Sciatic nerve (tissue), 2 donors: ENCODE data around the gene CST3. TPM values are rescaled to one million over a fixed set of nuclear protein-coding genes. Genes with fewer than 3 reads are reported as not detected.

ENCODE experiments used
- ATAC-seq: fragments of 200-7000 bp; cut with Tn5 transposase; one replicate; pipeline ENCODE4 v1.9.1; 2020; ENCODE audit warnings: mild to moderate bottlenecking, moderate library complexity
- DNase-seq: peaks from one replicate; pipeline ENCODE4 v3.0.0-alpha.2; 2020; ENCODE audit warnings: low spot score
- intact Hi-C: fragments of 100-400 bp; cut with DNase I; formaldehyde crosslinking; loops from one replicate; pipeline ENCODE4 v1.14.2; 2022
- total RNA-seq: library from RNA; stranded (reverse); fragmentation: NEBNext Ultra II Directional; extraction: Animal tissue kit (Norgen Biotek cat#: 25700); gene quantifications from one replicate; pipeline ENCODE4 v1.2.1, GENCODE V29; 2021
- donor health status: DM: no; HTN: no; CAD: no.
- donor health status: DM: no; HTN: no; CAD: no.

CST3 gene
- total RNA-seq, 1 donor from 2014 or later, result 731 TPM

DNA sequence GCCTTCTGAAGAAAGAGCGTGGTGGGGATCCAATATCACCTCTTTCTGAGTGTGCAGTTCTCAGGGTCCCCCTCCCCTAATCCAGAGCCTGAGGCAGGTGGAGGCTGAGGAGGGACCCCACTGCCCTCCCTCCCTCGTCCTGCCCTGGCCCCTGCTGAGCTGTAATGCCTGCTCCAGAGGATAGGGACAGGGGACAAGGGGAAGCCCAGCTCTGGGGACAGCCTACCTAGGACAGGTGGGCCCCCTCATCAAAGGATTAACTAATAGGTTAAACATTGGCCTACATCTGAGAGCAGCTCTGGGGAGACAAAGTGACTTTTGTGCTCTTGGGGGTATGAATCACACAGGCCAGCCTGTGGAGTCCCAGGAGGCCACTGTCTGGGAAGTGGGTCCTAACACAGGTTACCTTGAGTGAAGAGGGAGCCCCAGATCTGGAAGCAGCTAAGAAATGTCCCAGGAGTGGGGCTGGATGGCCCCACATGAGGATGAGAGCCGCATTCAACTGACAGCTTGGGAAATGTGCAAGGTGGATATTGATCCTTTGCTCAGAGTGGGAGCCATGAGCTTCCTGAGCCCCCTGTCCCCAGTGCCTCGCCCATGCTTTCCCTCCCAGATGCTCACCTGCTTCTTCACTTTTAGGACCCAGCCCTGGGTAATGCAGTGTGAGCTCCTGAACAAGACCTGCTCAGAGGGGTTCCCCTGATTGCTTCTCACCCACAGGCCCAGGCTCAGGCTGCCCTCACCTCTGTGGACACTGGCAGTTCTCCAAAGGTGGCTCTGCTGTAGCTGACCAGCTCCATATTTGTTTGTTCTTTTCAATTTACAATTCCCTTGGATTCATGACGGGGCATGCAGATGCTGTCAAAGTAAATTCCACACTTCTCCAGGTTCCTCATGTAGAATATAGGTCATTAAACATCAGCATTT lies 51.7 kb downstream of the CST3 start:
- DNase-seq, result no peak
- no peak for ATAC-seq
- intact Hi-C loops, result no loop called here

DNA sequence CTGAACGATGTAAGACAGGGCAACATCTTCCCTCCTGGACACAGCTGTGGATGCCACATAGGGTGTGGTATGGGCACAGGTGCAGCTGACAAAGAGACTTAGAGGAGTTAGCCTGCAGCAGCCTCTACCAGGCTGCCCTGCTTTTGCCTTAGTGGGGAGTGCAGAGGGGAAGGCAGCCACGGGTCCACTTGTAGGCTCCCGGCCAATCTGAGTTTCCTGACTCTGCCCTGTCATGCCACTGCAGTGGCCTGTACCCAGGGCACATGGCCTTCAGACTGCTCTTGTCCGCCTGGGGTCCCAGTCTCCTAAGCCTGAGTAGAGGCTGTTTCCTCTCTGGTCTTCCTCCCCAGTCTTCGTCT lies 52.3 kb downstream of the CST3 start:
- intact Hi-C loops, result no loop called here
- DNase-seq (no peak), ATAC-seq (no peak)

DNA sequence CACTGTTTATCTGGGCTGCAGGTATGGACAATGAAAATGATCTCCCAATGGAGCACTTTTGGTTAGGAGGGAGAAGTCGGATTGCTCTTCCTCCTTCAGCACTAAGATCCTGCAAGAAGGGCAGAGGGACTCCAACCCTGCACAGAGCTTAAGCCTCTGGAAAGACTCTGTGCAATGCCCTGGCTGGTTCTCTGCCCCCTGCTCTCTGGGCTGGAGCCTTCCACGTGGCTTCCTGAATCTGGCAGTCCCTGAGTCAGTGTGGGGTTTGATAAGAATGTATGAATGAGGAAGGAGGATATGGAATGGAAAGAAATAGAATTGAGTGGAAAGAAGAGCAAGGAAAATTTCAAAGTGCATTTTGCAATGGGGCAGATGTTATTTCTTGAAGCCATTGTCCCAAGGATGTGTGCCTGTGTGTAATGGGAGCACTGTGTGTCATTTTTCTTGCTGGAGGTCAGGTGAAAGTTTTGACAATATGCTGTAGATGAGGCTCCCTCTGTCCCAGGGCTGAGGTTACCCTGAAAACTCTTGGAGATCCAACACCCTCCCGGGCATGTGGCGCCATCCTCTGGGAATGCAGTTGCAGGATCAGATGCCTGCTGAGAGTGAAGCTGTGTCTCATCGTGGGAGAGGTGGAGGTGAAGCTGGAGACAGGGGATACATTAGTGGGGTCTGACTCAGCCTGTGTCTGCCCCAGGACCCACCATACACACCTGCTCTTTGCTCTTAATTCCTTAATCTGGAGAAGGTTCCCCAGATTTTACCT lies 53.1 kb downstream of the CST3 start:
- ATAC-seq (no peak), DNase-seq (no peak)
- intact Hi-C loops, result no loop called here

Other genes starting within 250 kb of the CST3 start
- 18.7 TPM for gene NAPB, start 216.5 kb downstream of the CST3 start, total RNA-seq
- not detected for gene CSTL1, start 198.3 kb downstream of the CST3 start, total RNA-seq
- gene CST11, start 185.1 kb downstream of the CST3 start, total RNA-seq, result not detected
- not detected for gene CST8, start 146.8 kb downstream of the CST3 start, total RNA-seq
- not detected for gene CST9L, start 69.5 kb downstream of the CST3 start, total RNA-seq
- not detected for gene CST9, start 32.0 kb downstream of the CST3 start, total RNA-seq
- not detected for gene CST4, start 51.1 kb upstream of the CST3 start, total RNA-seq
- 2.5 TPM for gene CST1, start 113.0 kb upstream of the CST3 start, total RNA-seq
- gene CST2, start 188.8 kb upstream of the CST3 start, total RNA-seq, result not detected
- not detected for gene CST5, start 241.8 kb upstream of the CST3 start, total RNA-seq